ENCODE measurements around the gene LCK. TPM values are rescaled to one million over a fixed set of nuclear protein-coding genes. Genes with fewer than 3 reads are reported as not detected.

Gene LCK
- total and polyA plus RNA-seq, 2 experiments from 2014 or later = 33.2 to 86.6 TPM

GRCh38 chr1:32285658-32286057, 34.6 kb downstream of the LCK start (continued):
- no peak for TF ChIP-seq ZNF462 (CRISPR knock-in tag; IDR thresholded peaks at IDR 0.05)
- no peak for TF ChIP-seq EZH2 (IDR thresholded peaks at IDR 0.05; ENCODE audit: low read depth, unreplicated experiment)
- TF ChIP-seq POLR2AphosphoS5 (IDR thresholded peaks at IDR 0.05; ENCODE audit: low read depth) = no peak
- TF ChIP-seq EZH2phosphoT487 (IDR thresholded peaks at IDR 0.05; ENCODE audit: unreplicated experiment) = no peak
- TF ChIP-seq ZNF331 (CRISPR knock-in tag; IDR thresholded peaks at IDR 0.05; ENCODE audit: low read depth) = no peak
- TF ChIP-seq STAT1 (IDR thresholded peaks at IDR 0.05; ENCODE audit: unreplicated experiment) = no peak
- no peak for TF ChIP-seq ETS1 (IDR thresholded peaks at IDR 0.05)

GRCh38 chr1:32286763-32287162, 35.7 kb downstream of the LCK start:
- Mint-ChIP-seq H3K4me3 (no peak overlapping the region; the same call in 2 of the 3 replicates), H3K9me3 (no peaks in the 10 kb centered on the region), H3K27me3 (ENCODE audit: insufficient read depth, low read depth, poor library complexity) (peaks cover 7% of the 10 kb centered on the region), H3K36me3 (ENCODE audit: low read depth) (peaks cover 25% of the 10 kb centered on the region), H3K4me1 (peaks cover 7% of the 10 kb centered on the region), H3K27ac (peak overlapping the region; percentile 82)
- peak; percentile 47 for DNase-seq (ENCODE audit: low spot score)
- H3K27me3 ChIP-seq (ENCODE audit: insufficient read depth) = no peaks in the 10 kb centered on the region
- peak overlapping the region; percentile 29; the same call in 1 of the 2 replicates for H3K27ac ChIP-seq (ENCODE audit: low read depth)
- no peak overlapping the region for H3K4me3 ChIP-seq
- no peaks in the 10 kb centered on the region for H3F3A ChIP-seq (replicated peaks; ENCODE audit: low read depth)
- no peaks in the 10 kb centered on the region for H3K79me2 ChIP-seq (replicated peaks; ENCODE audit: insufficient read depth)
- H2AFZ ChIP-seq = no peak overlapping the region
- peaks cover 2% of the 10 kb centered on the region; the same call in 1 of the 2 replicates for H3K36me3 ChIP-seq (ENCODE audit: insufficient read depth)
- peak; percentile 77 for ATAC-seq
- H3K9me2 ChIP-seq (ENCODE audit: insufficient read depth) = no peaks in the 10 kb centered on the region
- TF ChIP-seq POLR2AphosphoS5 (IDR thresholded peaks at IDR 0.05; ENCODE audit: low read depth) = no peak
- no peaks in the 10 kb centered on the region for H4K20me1 ChIP-seq (replicated peaks; ENCODE audit: insufficient read depth)
- H3K4me1 ChIP-seq (ENCODE audit: insufficient read depth) = peaks cover 4% of the 10 kb centered on the region; the same call in 1 of the 2 replicates
- no peak overlapping the region for H3K4me2 ChIP-seq

Measured in GM23338 (cell line).